HG03103 (cell line): ENCODE data around the gene METTL26.
A peak's percentile ranks its signal among the peaks of the same experiment; 100 is the strongest.

Experiments
- ATAC-seq: cut with Tn5 transposase; IDR thresholded peaks from one replicate; pipeline ENCODE4 v1.9.1; 2021; ENCODE audit warnings: low read depth; ENCODE audit not compliant: unreplicated experiment

Gene METTL26

GRCh38 chr16:675884-676564, 39.9 kb upstream of the METTL26 start:
- no peak for ATAC-seq

GRCh38 chr16:674968-675883, 39.1 kb upstream of the METTL26 start, which contains the start of gene RHBDL1:
Gene RHBDL1 (plus strand): TSS chr16:675671. CDS start chr16:675791, 120 bp downstream.
- ATAC-seq, result no peak

DNA sequence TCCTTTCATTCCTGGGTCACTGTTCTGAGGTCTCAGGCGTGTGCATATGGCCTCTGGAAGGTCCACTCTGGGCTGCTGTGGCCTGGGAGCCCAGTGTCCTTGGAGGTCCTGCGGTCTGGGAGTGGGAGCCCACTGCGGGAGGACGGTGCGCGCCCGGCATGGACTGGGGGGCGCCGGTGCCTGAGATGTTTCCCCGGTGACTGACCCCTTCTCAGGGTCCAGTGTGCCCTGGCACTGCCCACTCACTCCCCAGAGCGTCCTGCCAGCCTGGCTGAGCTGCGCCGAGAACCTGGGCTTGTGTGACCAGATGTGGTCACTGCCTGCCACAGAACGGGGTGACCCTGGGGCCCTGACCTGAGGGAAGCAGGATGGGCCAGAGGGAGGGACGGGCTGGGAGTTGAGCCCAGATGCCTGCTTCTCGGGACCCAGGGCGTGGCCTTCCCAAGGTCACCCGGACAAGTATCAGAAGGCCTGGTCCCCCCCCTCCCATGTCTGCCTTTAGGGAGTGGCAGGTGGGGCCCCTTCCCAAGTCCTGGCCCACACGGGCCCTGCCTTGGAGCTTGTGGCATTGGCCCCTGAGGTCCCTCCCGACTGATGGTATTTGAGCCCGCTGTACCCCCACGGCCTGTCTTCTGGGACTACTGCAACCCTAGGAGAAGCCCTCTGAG, 38.2 kb upstream of the METTL26 start:
- ATAC-seq, result no peak

GRCh38 chr16:673399-673991, 37.4 kb upstream of the METTL26 start:
- no peak for ATAC-seq

- no peak for ATAC-seq
Observed at GRCh38 chr16:672851-673250, 36.7 kb upstream of the METTL26 start.

DNA sequence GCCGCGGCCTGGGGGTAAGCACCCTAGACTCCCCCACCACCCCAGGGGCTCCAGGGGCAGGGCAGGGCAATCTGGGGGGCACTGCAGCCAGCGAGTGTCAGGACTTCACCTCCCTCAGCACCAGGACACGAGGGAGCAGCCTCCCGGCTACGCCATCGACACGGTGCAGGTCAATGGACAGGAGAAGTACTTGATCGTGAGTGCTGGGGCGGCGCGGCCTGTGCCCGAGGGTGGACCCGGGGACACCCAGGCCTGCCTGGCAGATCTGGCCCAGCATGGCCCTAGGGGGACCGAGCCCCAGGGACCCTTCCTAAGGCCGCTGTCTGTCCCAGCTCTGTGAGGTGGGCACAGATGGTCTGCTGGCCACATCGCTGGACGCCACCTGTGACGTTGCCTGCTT, 36.3 kb upstream of the METTL26 start:
- ATAC-seq, result no peak

- ATAC-seq, result no peak
Observed at GRCh38 chr16:671353-672131, 35.4 kb upstream of the METTL26 start.

DNA sequence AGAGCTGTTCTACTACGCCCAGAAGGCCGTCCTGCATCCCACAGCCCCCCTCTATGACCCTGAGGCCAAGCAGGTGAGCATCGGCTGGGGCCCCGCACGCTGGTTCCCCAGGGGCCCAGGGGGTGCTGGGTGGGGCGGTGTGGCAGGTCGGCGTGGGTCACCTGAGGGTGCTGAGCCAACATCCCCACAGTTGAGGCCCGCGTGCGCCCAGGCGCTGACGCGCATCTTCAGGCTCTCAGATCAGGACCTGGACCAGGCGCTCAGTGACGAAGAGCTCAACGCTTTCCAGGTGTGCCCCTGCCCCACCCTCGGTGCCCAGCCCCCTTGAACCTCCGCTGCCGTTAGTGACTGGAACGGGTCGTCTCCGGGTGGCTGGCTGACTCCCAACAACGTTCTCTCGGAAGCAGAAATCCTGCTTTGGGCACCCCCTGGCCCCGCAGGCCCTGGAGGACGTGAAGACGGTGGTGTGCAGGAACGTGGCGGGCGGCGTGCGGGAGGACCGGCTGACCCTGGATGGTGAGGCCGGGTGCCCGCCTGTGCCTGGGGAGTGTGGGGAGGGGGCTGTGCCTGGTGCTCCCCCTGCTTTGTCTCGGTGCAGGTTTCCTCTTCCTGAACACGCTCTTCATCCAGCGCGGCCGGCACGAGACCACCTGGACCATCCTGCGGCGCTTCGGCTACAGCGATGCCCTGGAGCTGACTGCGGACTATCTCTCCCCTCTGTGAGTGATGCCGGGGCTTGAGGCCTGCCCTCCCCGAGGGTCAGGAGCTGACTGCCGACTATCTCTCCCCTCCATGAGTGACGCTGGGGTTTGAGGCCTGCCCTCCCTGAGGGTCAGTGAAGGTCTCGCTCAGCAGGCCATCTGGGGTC, 34.6 kb upstream of the METTL26 start:
- ATAC-seq, result no peak

DNA sequence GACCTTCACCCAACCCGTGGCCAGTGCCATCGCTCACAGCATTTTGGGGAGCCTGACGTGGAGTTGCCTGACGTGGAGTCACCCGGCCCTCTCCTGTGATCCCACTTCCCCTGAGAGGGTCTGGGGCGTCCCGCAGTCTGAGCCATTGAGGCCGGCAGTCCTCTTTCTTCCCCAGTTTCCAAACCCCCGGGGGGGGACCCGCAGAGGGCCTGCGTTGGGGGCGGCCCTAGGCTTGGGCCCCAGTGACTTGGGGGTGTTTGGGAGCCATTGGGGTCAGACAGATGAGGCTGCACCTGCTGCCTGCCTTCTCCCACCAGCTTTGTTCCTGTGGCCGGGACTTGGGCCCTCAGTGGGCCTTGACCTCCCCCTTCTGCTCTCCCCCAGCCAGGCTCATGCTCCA, 33.6 kb upstream of the METTL26 start:
- no peak for ATAC-seq

GRCh38 chr16:668519-669171, 32.5 kb upstream of the METTL26 start:
- no peak for ATAC-seq

GRCh38 chr16:667780-668518, 31.8 kb upstream of the METTL26 start, which contains the start of gene RHOT2:
Gene RHOT2 (plus strand): TSS chr16:668132. CDS start chr16:668200, 68 bp downstream.
- ATAC-seq, result peak; percentile 72

- ATAC-seq, result no peak
Observed at GRCh38 chr16:667113-667779, 31.1 kb upstream of the METTL26 start.

- ATAC-seq, result no peak
Observed at GRCh38 chr16:666572-666971, 30.5 kb upstream of the METTL26 start.

- ATAC-seq, result no peak
Observed at GRCh38 chr16:662597-662996, 26.5 kb upstream of the METTL26 start.

DNA sequence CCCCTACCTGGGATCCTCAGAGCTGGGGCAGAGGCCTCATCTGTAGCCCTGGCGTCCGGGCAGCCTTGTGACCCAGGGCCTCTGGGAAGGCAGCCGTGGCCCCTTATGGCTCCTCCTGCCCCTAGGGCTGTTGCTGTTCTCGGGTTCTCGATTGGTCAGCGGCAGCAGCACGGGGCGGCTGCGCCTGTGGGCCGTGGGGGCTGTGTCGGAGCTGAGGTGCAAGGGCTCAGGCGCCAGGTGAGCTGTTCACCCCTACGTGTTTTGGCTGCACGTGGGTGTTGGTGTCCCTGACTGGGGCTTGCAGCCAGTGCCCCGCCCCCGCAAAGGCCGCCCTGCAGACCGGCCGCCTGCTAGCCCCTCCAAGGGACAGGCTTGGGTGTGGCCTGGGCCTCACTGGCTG, 26.0 kb upstream of the METTL26 start:
- ATAC-seq, result no peak

DNA sequence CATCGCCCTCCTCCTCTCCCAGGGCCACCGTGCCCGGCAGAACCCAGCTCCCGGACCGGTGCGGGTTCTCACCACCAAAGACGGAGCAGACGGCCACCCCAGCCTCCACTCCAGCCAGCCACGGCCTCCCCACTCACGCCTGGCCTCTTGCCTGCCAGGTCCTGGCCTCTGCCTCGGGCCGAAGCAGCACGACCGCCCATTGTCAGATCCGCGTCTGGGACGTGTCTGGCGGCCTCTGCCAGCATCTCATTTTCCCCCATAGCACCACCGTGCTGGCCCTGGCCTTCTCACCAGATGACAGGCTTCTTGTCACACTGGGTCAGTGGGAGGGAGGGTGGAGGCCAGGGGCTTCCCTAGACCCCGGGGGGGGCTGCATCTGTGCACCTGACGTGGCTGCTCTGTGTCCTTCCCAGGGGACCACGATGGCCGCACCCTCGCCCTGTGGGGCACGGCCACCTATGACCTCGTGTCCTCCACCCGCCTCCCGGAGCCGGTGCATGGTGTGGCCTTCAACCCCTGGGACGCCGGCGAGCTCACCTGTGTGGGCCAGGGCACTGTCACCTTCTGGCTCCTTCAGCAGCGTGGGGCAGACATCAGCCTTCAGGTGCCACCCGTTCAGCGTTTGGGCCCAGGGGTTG, 25.2 kb upstream of the METTL26 start:
- ATAC-seq, result no peak
